GM21786 (cell line): ENCODE data around the gene NDUFAF7.
"Not testable (repeated sequence)": the region's sequence is repeated elsewhere in the genome, so short reads cannot be mapped to it uniquely, and the experiment has no call there.

Experiments used
- ATAC-seq: cut with Tn5 transposase; IDR thresholded peaks from one replicate; pipeline ENCODE4 v1.9.1; 2021; ENCODE audit not compliant: unreplicated experiment

The NDUFAF7 gene

GRCh38 chr2:37231241-37232130 lies at the start of gene NDUFAF7, which contains the start of gene CEBPZ:
NDUFAF7 (plus strand) TSS chr2:37231658; CDS start chr2:37231706, 48 bp downstream.
CEBPZ (minus strand) TSS chr2:37231596; CDS start chr2:37231567, 29 bp downstream.
- ATAC-seq: peak; percentile 96

- ATAC-seq: no peak
These were observed 49.5 kb upstream of the NDUFAF7 start for GRCh38 chr2:37181726-37182684.

- ATAC-seq: no peak
These were observed 42.9 kb upstream of the NDUFAF7 start, which contains the start of gene SULT6B1 for GRCh38 chr2:37188570-37188969. SULT6B1 (minus strand) TSS chr2:37188670; CDS start chr2:37188640, 30 bp downstream.

GRCh38 chr2:37189452-37190153 lies 41.9 kb upstream of the NDUFAF7 start:
- ATAC-seq: no peak

GRCh38 chr2:37190290-37190689 lies 41.2 kb upstream of the NDUFAF7 start:
- ATAC-seq: no peak

GRCh38 chr2:37191253-37191652 lies 40.2 kb upstream of the NDUFAF7 start:
- no peak for ATAC-seq

GRCh38 chr2:37191747-37192146 lies 39.7 kb upstream of the NDUFAF7 start:
- no peak for ATAC-seq

GRCh38 chr2:37192551-37192950 lies 38.9 kb upstream of the NDUFAF7 start:
- no peak for ATAC-seq

GRCh38 chr2:37195862-37196319 lies 35.6 kb upstream of the NDUFAF7 start:
- not testable (repeated sequence) for ATAC-seq

GRCh38 chr2:37196320-37197195 lies 34.9 kb upstream of the NDUFAF7 start, which contains the start of gene CEBPZOS:
CEBPZOS (plus strand) TSS chr2:37196496; CDS start chr2:37199705, 3,209 bp downstream.
- peak; percentile 66 for ATAC-seq

GRCh38 chr2:37198681-37199065 lies 32.8 kb upstream of the NDUFAF7 start:
- ATAC-seq: no peak

GRCh38 chr2:37201208-37201607 lies 30.2 kb upstream of the NDUFAF7 start:
- no peak for ATAC-seq

- ATAC-seq: no peak
These were observed 29.7 kb upstream of the NDUFAF7 start for GRCh38 chr2:37201766-37202165.

- ATAC-seq: no peak
These were observed 27.8 kb upstream of the NDUFAF7 start for GRCh38 chr2:37203708-37204107.

- ATAC-seq: not testable (repeated sequence)
These were observed 26.3 kb upstream of the NDUFAF7 start for GRCh38 chr2:37205071-37205661.

- ATAC-seq: no peak
These were observed 25.6 kb upstream of the NDUFAF7 start for GRCh38 chr2:37205689-37206341.

- not testable (repeated sequence) for ATAC-seq
These were observed 24.7 kb upstream of the NDUFAF7 start for GRCh38 chr2:37206760-37207159.

- no peak for ATAC-seq
These were observed 20.2 kb upstream of the NDUFAF7 start for GRCh38 chr2:37211212-37211611.

GRCh38 chr2:37211939-37212338 lies 19.5 kb upstream of the NDUFAF7 start:
- no peak for ATAC-seq
